Nephron progenitor cell (in vitro differentiated cells): ENCODE data around the gene PHC2.

Experiments used
- DNase-seq: peaks from one replicate; pipeline ENCODE4 v3.0.0; 2021
- H3K27ac Mint-ChIP-seq: 2 replicates; pipeline ENCODE4 v1.8.0; 2021; ENCODE audit warnings: mild to moderate bottlenecking, moderate library complexity, mixed read lengths
- H3K27me3 Mint-ChIP-seq: 2 replicates; pipeline ENCODE4 v1.8.0; 2021; ENCODE audit warnings: mild to moderate bottlenecking, low read depth, mixed read lengths; ENCODE audit not compliant: poor library complexity
- H3K36me3 Mint-ChIP-seq: 2 replicates; pipeline ENCODE4 v1.8.0; 2021; ENCODE audit warnings: low read depth, mixed read lengths
- H3K4me1 Mint-ChIP-seq: 2 replicates; pipeline ENCODE4 v1.8.0; 2021; ENCODE audit warnings: mixed read lengths
- H3K4me3 Mint-ChIP-seq: 2 replicates; pipeline ENCODE4 v1.8.0; 2021; ENCODE audit warnings: mild to moderate bottlenecking, moderate library complexity, mixed read lengths
- H3K9me3 Mint-ChIP-seq: 2 replicates; pipeline ENCODE4 v1.8.0; 2021; ENCODE audit warnings: mild to moderate bottlenecking, moderate library complexity, mixed read lengths
- TF ChIP-seq, protein P1 (sequence below): fragments of 200-600 bp; sonication (generic); IDR thresholded peaks from 2 replicates; pipeline ENCODE4 v1.5.0; 2021; ENCODE audit warnings: antibody characterized with exemption

Gene PHC2

GRCh38 chr1:33378976-33379375 lies 51.9 kb downstream of the PHC2 start:
- Mint-ChIP-seq H3K27ac (no peak overlapping the region), H3K4me3 (no peak overlapping the region), H3K4me1 (peaks cover 71% of the 10 kb centered on the region), H3K9me3 (no peaks in the 10 kb centered on the region), H3K27me3 (no peaks in the 10 kb centered on the region), H3K36me3 (peaks cover 43% of the 10 kb centered on the region)
- no peak for DNase-seq
- TF ChIP-seq, protein P1, sequence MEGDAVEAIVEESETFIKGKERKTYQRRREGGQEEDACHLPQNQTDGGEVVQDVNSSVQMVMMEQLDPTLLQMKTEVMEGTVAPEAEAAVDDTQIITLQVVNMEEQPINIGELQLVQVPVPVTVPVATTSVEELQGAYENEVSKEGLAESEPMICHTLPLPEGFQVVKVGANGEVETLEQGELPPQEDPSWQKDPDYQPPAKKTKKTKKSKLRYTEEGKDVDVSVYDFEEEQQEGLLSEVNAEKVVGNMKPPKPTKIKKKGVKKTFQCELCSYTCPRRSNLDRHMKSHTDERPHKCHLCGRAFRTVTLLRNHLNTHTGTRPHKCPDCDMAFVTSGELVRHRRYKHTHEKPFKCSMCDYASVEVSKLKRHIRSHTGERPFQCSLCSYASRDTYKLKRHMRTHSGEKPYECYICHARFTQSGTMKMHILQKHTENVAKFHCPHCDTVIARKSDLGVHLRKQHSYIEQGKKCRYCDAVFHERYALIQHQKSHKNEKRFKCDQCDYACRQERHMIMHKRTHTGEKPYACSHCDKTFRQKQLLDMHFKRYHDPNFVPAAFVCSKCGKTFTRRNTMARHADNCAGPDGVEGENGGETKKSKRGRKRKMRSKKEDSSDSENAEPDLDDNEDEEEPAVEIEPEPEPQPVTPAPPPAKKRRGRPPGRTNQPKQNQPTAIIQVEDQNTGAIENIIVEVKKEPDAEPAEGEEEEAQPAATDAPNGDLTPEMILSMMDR = no peak

DNA sequence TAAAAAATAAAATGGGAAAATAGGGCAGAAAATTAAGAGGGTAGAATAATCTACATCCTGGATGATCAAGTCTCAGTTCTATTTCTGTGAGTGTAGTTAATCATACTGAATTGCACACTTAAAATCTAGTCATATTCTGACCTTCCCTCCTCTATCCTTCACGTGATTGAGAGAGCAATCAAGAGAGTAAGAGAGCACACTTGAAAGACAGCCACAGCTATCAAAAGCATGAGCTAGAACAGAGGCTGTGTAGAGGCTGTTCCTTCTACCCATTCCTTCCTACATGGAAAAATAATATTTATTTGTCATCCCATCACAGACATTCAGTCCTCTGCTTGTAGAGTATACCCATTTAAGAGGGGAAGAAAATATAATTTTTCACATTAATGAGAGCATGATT lies 52.4 kb downstream of the PHC2 start:
- DNase-seq = no peak
- no peaks in the 10 kb centered on the region for H3K27me3 Mint-ChIP-seq
- H3K4me3 Mint-ChIP-seq = no peak overlapping the region
- peaks cover 71% of the 10 kb centered on the region for H3K4me1 Mint-ChIP-seq
- no peaks in the 10 kb centered on the region for H3K9me3 Mint-ChIP-seq
- H3K27ac Mint-ChIP-seq = no peak overlapping the region
- TF ChIP-seq, protein P1 = no peak
- peaks cover 47% of the 10 kb centered on the region for H3K36me3 Mint-ChIP-seq

- TF ChIP-seq, protein P1 = no peak
- H3K9me3 Mint-ChIP-seq = no peaks in the 10 kb centered on the region
- peaks cover 52% of the 10 kb centered on the region for H3K36me3 Mint-ChIP-seq
- DNase-seq = no peak
- no peaks in the 10 kb centered on the region for H3K27me3 Mint-ChIP-seq
- H3K4me1 Mint-ChIP-seq = peaks cover 68% of the 10 kb centered on the region
- no peak overlapping the region for H3K4me3 Mint-ChIP-seq
- H3K27ac Mint-ChIP-seq = no peak overlapping the region
Measured at GRCh38 chr1:33377756-33378155, 53.1 kb downstream of the PHC2 start.

DNA sequence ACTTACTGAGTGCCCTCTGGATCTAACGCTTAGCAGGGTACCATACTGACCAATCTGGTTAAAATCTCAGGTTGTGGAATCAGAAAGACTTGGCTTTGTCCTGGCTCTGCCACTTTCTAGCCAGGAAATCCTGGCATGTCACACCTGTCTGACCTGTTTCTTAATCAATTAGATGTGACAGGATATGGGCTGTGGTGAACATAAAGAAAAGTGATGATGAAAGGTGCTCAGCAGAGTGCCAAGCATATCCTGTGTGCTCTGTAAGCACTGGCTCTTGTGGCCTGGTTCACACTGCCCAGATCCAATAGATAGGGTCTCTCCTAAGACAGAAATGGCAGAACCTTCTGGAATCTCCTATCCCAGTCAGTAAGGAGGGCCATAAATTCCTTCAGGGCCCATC lies 53.9 kb downstream of the PHC2 start:
- H3K36me3 Mint-ChIP-seq = peaks cover 54% of the 10 kb centered on the region

DNA sequence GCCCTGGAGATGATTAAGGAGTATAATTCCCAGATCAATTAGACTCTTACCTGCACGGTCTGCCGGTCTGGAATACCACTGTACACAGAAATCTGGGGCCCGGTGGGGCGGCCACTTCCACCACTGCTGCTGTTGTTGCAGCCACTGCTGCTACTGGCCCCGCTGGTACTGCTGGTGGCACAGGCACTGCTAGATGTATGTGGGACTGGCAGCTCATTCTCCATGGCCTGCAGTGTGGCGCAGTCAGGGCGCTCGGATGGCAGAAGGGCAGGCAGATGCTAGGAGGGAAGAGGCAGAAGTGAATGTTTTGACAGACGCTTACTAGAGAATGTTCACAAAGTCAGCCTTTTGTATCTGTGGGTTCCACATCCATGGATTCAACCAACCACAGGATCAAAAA lies 55.6 kb downstream of the PHC2 start:
- Mint-ChIP-seq H3K27ac (no peak overlapping the region), H3K36me3 (peaks cover 52% of the 10 kb centered on the region), H3K4me3 (no peak overlapping the region), H3K4me1 (peaks cover 49% of the 10 kb centered on the region), H3K27me3 (no peaks in the 10 kb centered on the region), H3K9me3 (no peaks in the 10 kb centered on the region)
- TF ChIP-seq, protein P1 = no peak
- DNase-seq = no peak

More for the DNA sequence above, 53.9 kb downstream of the PHC2 start:
- Mint-ChIP-seq H3K4me1 (peaks cover 60% of the 10 kb centered on the region), H3K9me3 (no peaks in the 10 kb centered on the region), H3K27me3 (no peaks in the 10 kb centered on the region), H3K27ac (no peak overlapping the region), H3K4me3 (no peak overlapping the region)
- TF ChIP-seq, protein P1 = no peak
- DNase-seq = no peak

DNA sequence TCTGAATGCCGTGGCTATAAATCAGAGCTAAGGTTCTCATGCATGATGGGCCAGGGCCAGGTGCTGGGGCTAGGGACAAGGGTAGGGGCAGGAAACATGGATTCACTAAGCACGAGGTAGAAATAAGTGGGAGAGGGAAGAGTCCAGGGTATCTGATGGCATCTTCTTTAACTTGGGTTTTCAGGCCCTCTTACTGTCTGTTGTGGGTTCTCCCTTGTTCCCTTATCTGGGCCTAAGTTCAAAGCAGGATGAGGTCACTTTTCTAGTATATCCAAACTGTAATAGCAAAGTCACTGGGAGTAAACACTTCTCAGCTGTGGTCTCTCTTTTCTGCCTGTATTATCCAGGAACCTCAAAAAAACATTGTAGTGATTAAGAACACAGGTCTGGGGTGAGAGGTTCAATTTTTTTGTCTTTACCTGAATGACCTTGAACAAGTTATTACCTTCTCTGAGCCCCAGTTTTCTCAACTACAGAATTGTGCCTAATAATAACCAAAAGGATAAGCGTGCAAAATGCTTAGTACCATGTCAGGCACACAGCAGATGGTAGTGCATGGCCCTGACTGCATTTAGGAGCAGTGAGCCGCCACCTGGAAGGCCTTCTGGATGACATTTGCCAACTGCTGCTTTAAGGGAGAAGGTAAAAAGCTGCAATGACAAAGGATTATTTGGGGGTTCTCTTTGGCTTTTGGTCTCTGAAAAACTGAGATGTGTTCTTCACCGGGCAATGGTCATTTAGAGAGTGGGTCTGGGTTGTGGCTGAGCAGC lies 56.4 kb downstream of the PHC2 start:
- TF ChIP-seq, protein P1 = no peak
- peaks cover 58% of the 10 kb centered on the region for H3K36me3 Mint-ChIP-seq
- no peak overlapping the region for H3K27ac Mint-ChIP-seq
- no peak overlapping the region for H3K4me3 Mint-ChIP-seq
- peaks cover 42% of the 10 kb centered on the region for H3K4me1 Mint-ChIP-seq
- H3K27me3 Mint-ChIP-seq = no peaks in the 10 kb centered on the region
- no peaks in the 10 kb centered on the region for H3K9me3 Mint-ChIP-seq
- no peak for DNase-seq
